ENCODE measurements around the gene ANO6.

Gene ANO6

GRCh38 chr12:45214071-45214470 lies 1.8 kb upstream of the ANO6 start:
- TF ChIP-seq CTCF (IDR thresholded peaks at IDR 0.05; ENCODE audit: unreplicated experiment in 3 of 3): no peak
- Mint-ChIP-seq H3K27me3 (ENCODE audit: low read depth) (no peaks in the 10 kb centered on the region), H3K27ac (peak overlapping the region in 1 of 3 experiments; percentile 53)

GRCh38 chr12:45214749-45215418 lies 1.0 kb upstream of the ANO6 start:
- peak overlapping the region; percentile 88 to 100 (median 93) for H3K4me3 Mint-ChIP-seq
- no peak for TF ChIP-seq CTCF (IDR thresholded peaks at IDR 0.05; ENCODE audit: unreplicated experiment in 3 of 3)
- H3K36me3 Mint-ChIP-seq (ENCODE audit: low read depth): no peaks in the 10 kb centered on the region

More at GRCh38 chr12:45214071-45214470, 1.8 kb upstream of the ANO6 start:
- peak overlapping the region; percentile 34 to 65 (median 38) for H3K4me3 Mint-ChIP-seq
- H3K9me3 Mint-ChIP-seq: no peaks in the 10 kb centered on the region
- H3K36me3 Mint-ChIP-seq (ENCODE audit: low read depth): no peaks in the 10 kb centered on the region
- peaks cover 20% of the 10 kb centered on the region for H3K4me1 Mint-ChIP-seq

GRCh38 chr12:45216230-45216982 lies 511 bp downstream of the ANO6 start:
- peaks cover 5% of the 10 kb centered on the region for H3K36me3 Mint-ChIP-seq (ENCODE audit: low read depth)
- no peaks in the 10 kb centered on the region for H3K27me3 Mint-ChIP-seq (ENCODE audit: low read depth)
- TF ChIP-seq CTCF (IDR thresholded peaks at IDR 0.05; ENCODE audit: unreplicated experiment in 3 of 3): peak in 1 of 3 experiments; percentile 25
- H3K27ac Mint-ChIP-seq: peak overlapping the region; percentile 96
- H3K4me1 Mint-ChIP-seq: peaks cover 36% of the 10 kb centered on the region
- no peaks in the 10 kb centered on the region for H3K9me3 Mint-ChIP-seq
- peak overlapping the region; percentile 95 to 100 (median 99) for H3K4me3 Mint-ChIP-seq

More at GRCh38 chr12:45214749-45215418, 1.0 kb upstream of the ANO6 start:
- Mint-ChIP-seq H3K4me1 (peaks cover 23% of the 10 kb centered on the region), H3K27ac (peak overlapping the region; percentile 96), H3K27me3 (ENCODE audit: low read depth) (no peaks in the 10 kb centered on the region), H3K9me3 (no peaks in the 10 kb centered on the region)

- H3K9me3 Mint-ChIP-seq: no peaks in the 10 kb centered on the region
- peak overlapping the region; percentile 87 to 96 (median 96) for H3K27ac Mint-ChIP-seq
- peaks cover 38% of the 10 kb centered on the region for H3K4me1 Mint-ChIP-seq
- no peaks in the 10 kb centered on the region for H3K27me3 Mint-ChIP-seq (ENCODE audit: low read depth)
- H3K4me3 Mint-ChIP-seq: peak overlapping the region; percentile 95 to 100 (median 99)
- TF ChIP-seq CTCF (IDR thresholded peaks at IDR 0.05; ENCODE audit: unreplicated experiment in 3 of 3): no peak
- peaks cover 6% of the 10 kb centered on the region for H3K36me3 Mint-ChIP-seq (ENCODE audit: low read depth)
These were observed 1.1 kb downstream of the ANO6 start for GRCh38 chr12:45216983-45217485.

GRCh38 chr12:45217846-45218245 lies 2.0 kb downstream of the ANO6 start:
- H3K4me3 Mint-ChIP-seq: peak overlapping the region; percentile 95 to 100 (median 99)
- no peak for TF ChIP-seq CTCF (IDR thresholded peaks at IDR 0.05; ENCODE audit: unreplicated experiment in 3 of 3)
- H3K27me3 Mint-ChIP-seq (ENCODE audit: low read depth): no peaks in the 10 kb centered on the region
- H3K4me1 Mint-ChIP-seq: peaks cover 41% of the 10 kb centered on the region
- peak overlapping the region; percentile 87 to 96 (median 96) for H3K27ac Mint-ChIP-seq
- H3K9me3 Mint-ChIP-seq: no peaks in the 10 kb centered on the region
- peaks cover 10% of the 10 kb centered on the region for H3K36me3 Mint-ChIP-seq (ENCODE audit: low read depth)
